SK-N-SH (cell line): ENCODE data around the gene REXO5. TPM values are rescaled to one million over a fixed set of nuclear protein-coding genes. Genes with fewer than 3 reads are reported as not detected.

Experiments
- CTCF ChIA-PET: fragments of 300-600, 350-600 bp; formaldehyde crosslinking; extraction: SDS; loops from one replicate; lab custom pipeline; 2021; lab: Yijun Ruan, JAX
- POLR2A ChIA-PET: fragments of 350-600 bp; sonication (Branson Sonifier 250); formaldehyde crosslinking; extraction: SDS; loops from one replicate; lab custom pipeline; 2020; ENCODE audit warnings: antibody characterized with exemption, inconsistent platforms; lab: Yijun Ruan, JAX
- DNase-seq: peaks from one replicate; pipeline ENCODE4 v3.0.0; 2012
- H2AFZ ChIP-seq: fragments of 200-600 bp; sonication (generic); 2 replicates; pipeline ENCODE4 v1.8.1; 2016; ENCODE audit warnings: antibody characterized with exemption, mild to moderate bottlenecking, low read depth
- H3F3A ChIP-seq: fragments of 200-600 bp; sonication (generic); replicated peaks from 2 replicates; pipeline ENCODE3; 2016; ENCODE audit warnings: antibody characterized with exemption, mild to moderate bottlenecking; ENCODE audit not compliant: insufficient read depth
- H3K27ac ChIP-seq, 2 experiments: fragments of 200-500 bp in 1 of 2; fragments of 200-600 bp in 1 of 2; sonication (Bioruptor generic) in 1 of 2; sonication (generic), shearing (Covaris generic) in 1 of 2; 2 replicates each; pipeline versions ENCODE4 v1.5.1 to v1.6.1; 2014 to 2016; ENCODE audit warnings: low read depth in 2 of 2, inconsistent platforms in 1 of 2, low read length in 1 of 2, mild to moderate bottlenecking in 1 of 2, mixed read lengths in 1 of 2
- H3K27me3 ChIP-seq: fragments of 200-600 bp; sonication (generic), shearing (Covaris generic); 2 replicates; pipeline ENCODE4 v1.6.1; 2016; ENCODE audit warnings: mixed run types; ENCODE audit not compliant: insufficient read depth
- H3K36me3 ChIP-seq, 2 experiments: fragments of 200-500 bp in 1 of 2; fragments of 200-600 bp in 1 of 2; sonication (Bioruptor generic) in 1 of 2; sonication (generic) in 1 of 2; replicated peaks in 1 of 2; 2 replicates each; pipeline versions ENCODE3 to v1.5.1; 2014 to 2016; ENCODE audit warnings: low read length in 1 of 2, mild to moderate bottlenecking in 1 of 2; ENCODE audit not compliant: insufficient read depth in 2 of 2, control insufficient read depth in 1 of 2
- H3K4me1 ChIP-seq, 2 experiments: fragments of 200-500 bp in 1 of 2; fragments of 200-600 bp in 1 of 2; sonication (Bioruptor generic) in 1 of 2; sonication (generic), shearing (Covaris generic) in 1 of 2; 2 replicates each; pipeline versions ENCODE4 v1.5.1 to v1.6.1; 2014 to 2016; ENCODE audit warnings: low read depth in 1 of 2, low read length in 1 of 2, mixed run types in 1 of 2; ENCODE audit not compliant: insufficient read depth in 2 of 2, control insufficient read depth in 1 of 2
- H3K4me2 ChIP-seq: fragments of 200-600 bp; sonication (generic), shearing (Covaris generic); 2 replicates; pipeline ENCODE4 v1.6.1; 2017; ENCODE audit warnings: mixed run types
- H3K4me3 ChIP-seq, 2 experiments: fragments of 200-500 bp in 1 of 2; fragments of 200-600 bp in 1 of 2; sonication (Bioruptor generic) in 1 of 2; sonication (generic), shearing (Covaris generic) in 1 of 2; 2 replicates each; pipeline versions ENCODE4 v1.5.1 to v1.8.1; 2014 to 2016; ENCODE audit warnings: low read depth in 2 of 2, inconsistent platforms in 1 of 2, low read length in 1 of 2, mild to moderate bottlenecking in 1 of 2, mixed read lengths in 1 of 2, moderate library complexity in 1 of 2
- H3K79me2 ChIP-seq: fragments of 200-600 bp; sonication (generic); 2 replicates; pipeline ENCODE4 v1.8.1; 2017; ENCODE audit warnings: mild to moderate bottlenecking; ENCODE audit not compliant: insufficient read depth
- H3K9ac ChIP-seq: fragments of 200-600 bp; sonication (generic); 2 replicates; pipeline ENCODE4 v1.6.1; 2017; ENCODE audit warnings: mixed run types
- H3K9me2 ChIP-seq: fragments of 200-600 bp; sonication (generic); 2 replicates; pipeline ENCODE4 v1.6.1; 2017; ENCODE audit warnings: mixed run types
- H3K9me3 ChIP-seq: fragments of 200-600 bp; sonication (generic); 2 replicates; pipeline ENCODE4 v1.6.1; 2017; ENCODE audit warnings: mixed run types, mild to moderate bottlenecking, moderate library complexity
- H4K20me1 ChIP-seq: fragments of 200-600 bp; sonication (generic); 2 replicates; pipeline ENCODE4 v1.6.1; 2017; ENCODE audit warnings: mild to moderate bottlenecking, mixed run types; ENCODE audit not compliant: insufficient read depth
- CHD2 ChIP-seq: fragments of 150-350 bp; IDR thresholded peaks from 2 replicates; pipeline ENCODE4 v1.6.1; 2018; ENCODE audit warnings: low read length; ENCODE audit not compliant: partially characterized antibody
- EZH2phosphoT487 ChIP-seq: fragments of 200-600 bp; sonication (generic); IDR thresholded peaks from 2 replicates; pipeline ENCODE4 v1.6.1; 2017; ENCODE audit warnings: low read depth, mixed run types, mild to moderate bottlenecking, antibody characterized with exemption, moderate library complexity, borderline replicate concordance
- FOSL2 ChIP-seq: IDR thresholded peaks from 2 replicates; pipeline ENCODE4 v1.4.0; 2012; ENCODE audit warnings: low read depth, mild to moderate bottlenecking, moderate library complexity, borderline replicate concordance
- FOXM1 ChIP-seq: IDR thresholded peaks from 2 replicates; pipeline ENCODE4 v1.4.0; 2012; ENCODE audit warnings: low read depth, mild to moderate bottlenecking
- JUND ChIP-seq: IDR thresholded peaks from 2 replicates; pipeline ENCODE4 v1.4.0; 2012
- MEF2A ChIP-seq: IDR thresholded peaks from 2 replicates; pipeline ENCODE4 v1.4.0; 2012; ENCODE audit warnings: low read depth, borderline replicate concordance
- MXI1 ChIP-seq: IDR thresholded peaks from 2 replicates; pipeline ENCODE4 v1.6.1; 2012; ENCODE audit warnings: mild to moderate bottlenecking, low read depth, low read length, improper control_type of control experiment
- RAD21 ChIP-seq: IDR thresholded peaks from 2 replicates; pipeline ENCODE4 v1.6.1; 2012; ENCODE audit warnings: mild to moderate bottlenecking, low read length
- RCOR1 ChIP-seq: fragments of 150-350 bp; IDR thresholded peaks from 2 replicates; pipeline ENCODE4 v1.6.1; 2017; ENCODE audit warnings: antibody characterized with exemption, low read length
- RFX5 ChIP-seq: IDR thresholded peaks from 2 replicates; pipeline ENCODE4 v1.6.1; 2012; ENCODE audit warnings: mild to moderate bottlenecking, improper control_type of control experiment, low read length
- YY1 ChIP-seq: IDR thresholded peaks from 2 replicates; pipeline ENCODE4 v1.4.0; 2012; ENCODE audit warnings: low read depth, mild to moderate bottlenecking
- WGBS: methylation state at CpG from one replicate; pipeline ENCODE4 v1.1.6; 2017; ENCODE audit warnings: low lambda C conversion rate; 5-methylcytosine and 5-hydroxymethylcytosine counted together
- polyA plus RNA-seq, 3 experiments: library from polyadenylated mRNA; depleted of rRNA; stranded (reverse); fragments of >200 nt; gene quantifications; 2 replicates each; pipeline ENCODE4 v1.2.3, GENCODE V29; 2012
- TF ChIP-seq, protein P1 (sequence below): IDR thresholded peaks from 2 replicates; pipeline ENCODE4 v1.4.0; 2012; ENCODE audit warnings: low read depth, borderline replicate concordance
- TF ChIP-seq, protein P2 (sequence below): IDR thresholded peaks from 2 replicates; pipeline ENCODE4 v1.4.0; 2012; ENCODE audit warnings: low read depth
- TF ChIP-seq, protein P3 (sequence below): IDR thresholded peaks from 2 replicates; pipeline ENCODE4 v1.4.0; 2012; ENCODE audit warnings: low read depth, borderline replicate concordance
- TF ChIP-seq, protein P4 (sequence below): fragments of 150-350 bp; IDR thresholded peaks from 2 replicates; pipeline ENCODE4 v1.6.1; 2016; ENCODE audit warnings: mild to moderate bottlenecking, low read depth, low read length
- TF ChIP-seq, protein P5 (sequence below): fragments of 150-350 bp; IDR thresholded peaks from 2 replicates; pipeline ENCODE4 v1.6.1; 2017; ENCODE audit warnings: antibody characterized with exemption, low read length, low read depth, borderline replicate concordance

The REXO5 gene
- polyA plus RNA-seq, 1 of the 3 experiments (the other 2 are of a cell fraction), result 3.8 TPM

DNA sequence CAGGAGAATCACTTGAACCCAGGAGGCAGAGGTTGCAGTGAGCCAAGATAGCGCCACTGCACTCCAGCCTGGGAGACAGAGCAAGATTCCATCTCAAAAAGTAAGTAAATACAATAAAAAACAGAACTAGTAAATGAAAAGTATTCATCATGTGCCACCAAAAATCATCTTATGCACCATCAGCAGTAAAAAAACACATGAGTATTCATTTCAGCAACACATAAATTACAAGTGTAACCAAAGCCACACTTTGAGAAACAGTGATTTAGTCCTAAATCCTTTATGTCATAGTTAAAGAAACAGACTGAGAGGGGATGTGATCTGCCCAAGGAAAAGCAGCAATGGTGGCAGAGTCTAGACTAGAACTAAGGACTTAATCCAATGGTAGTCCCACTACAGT is 80.9 kb downstream of the REXO5 start:
- Histone ChIP-seq H3K9ac (no peak overlapping the region), H3K9me2 (no peaks in the 10 kb centered on the region), H3K79me2 (peaks cover 96% of the 10 kb centered on the region), H3K4me3 (no peak overlapping the region), H2AFZ (no peak overlapping the region), H3K36me3 (peaks cover 0 to 2% of the 10 kb centered on the region in 2 experiments), H4K20me1 (no peaks in the 10 kb centered on the region), H3F3A (peaks cover 6% of the 10 kb centered on the region), H3K4me2 (no peak overlapping the region), H3K9me3 (no peaks in the 10 kb centered on the region), H3K27ac (no peak overlapping the region), H3K4me1 (peaks cover 0 to 3% of the 10 kb centered on the region in 2 experiments; a peak in 1 of 4 replicates), H3K27me3 (no peaks in the 10 kb centered on the region)
- ChIA-PET POLR2A (no interaction called here), CTCF (interaction anchor here (1.0 to 1.7 kb wide), 2 partner anchors 37 to 38 kb away, joined by 4 read pairs; no protein-coding TSS in a partner anchor)
- DNase-seq, result no peak
- TF ChIP-seq RFX5 (no peak), FOXM1 (no peak), FOSL2 (no peak)
- 95% methylated on average over 1 of the region's 1 CpG for WGBS

DNA sequence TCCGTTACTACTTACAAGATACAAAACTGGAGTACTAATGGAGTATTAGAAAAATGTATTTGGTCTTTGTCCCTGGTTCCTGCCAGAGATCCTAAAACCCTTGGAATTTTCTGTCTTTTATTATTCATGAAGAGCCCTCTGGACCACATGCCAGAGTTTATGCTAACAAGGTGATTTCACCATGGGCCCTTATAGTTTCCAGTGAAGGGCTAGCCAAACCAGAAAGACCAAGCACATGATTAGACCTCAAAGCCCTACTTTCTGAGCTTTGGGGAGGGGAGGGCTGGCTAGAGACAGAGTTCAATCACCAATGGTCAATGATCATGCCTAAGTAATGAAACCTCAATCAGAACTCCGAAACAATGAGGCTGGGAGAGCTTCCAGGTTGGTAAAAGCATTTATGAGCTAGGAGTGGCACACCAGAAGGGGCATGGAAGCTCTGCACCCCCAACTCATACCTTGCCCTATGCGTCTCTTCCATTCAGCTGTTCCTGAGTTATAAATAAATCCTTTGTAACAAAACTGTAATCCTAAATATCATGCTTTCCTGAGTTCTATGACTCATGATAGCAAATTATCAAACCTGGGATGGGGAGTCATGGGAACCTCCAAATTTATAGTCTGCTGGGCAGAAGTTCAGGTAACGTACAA is 83.4 kb downstream of the REXO5 start:
- TF ChIP-seq JUND, result no peak
- Histone ChIP-seq H2AFZ (no peak overlapping the region), H3K9me2 (no peaks in the 10 kb centered on the region), H3K36me3 (peaks cover 6 to 8% of the 10 kb centered on the region in 2 experiments), H4K20me1 (peaks cover 8% of the 10 kb centered on the region), H3K4me2 (no peak overlapping the region), H3K4me1 (no peaks in the 10 kb centered on the region; a peak in 1 of 4 replicates), H3F3A (no peaks in the 10 kb centered on the region), H3K9ac (no peak overlapping the region), H3K79me2 (peaks cover 98% of the 10 kb centered on the region), H3K9me3 (no peaks in the 10 kb centered on the region), H3K4me3 (no peak overlapping the region), H3K27ac (no peak overlapping the region), H3K27me3 (no peaks in the 10 kb centered on the region)
- ChIA-PET POLR2A (no interaction called here), CTCF (interaction anchor here (0.8 kb wide), 1 partner anchor 15 kb away, joined by 3 read pairs; no protein-coding TSS in a partner anchor)
- WGBS, result 95% methylated on average over 4 of the region's 4 CpGs
- no peak for DNase-seq

DNA sequence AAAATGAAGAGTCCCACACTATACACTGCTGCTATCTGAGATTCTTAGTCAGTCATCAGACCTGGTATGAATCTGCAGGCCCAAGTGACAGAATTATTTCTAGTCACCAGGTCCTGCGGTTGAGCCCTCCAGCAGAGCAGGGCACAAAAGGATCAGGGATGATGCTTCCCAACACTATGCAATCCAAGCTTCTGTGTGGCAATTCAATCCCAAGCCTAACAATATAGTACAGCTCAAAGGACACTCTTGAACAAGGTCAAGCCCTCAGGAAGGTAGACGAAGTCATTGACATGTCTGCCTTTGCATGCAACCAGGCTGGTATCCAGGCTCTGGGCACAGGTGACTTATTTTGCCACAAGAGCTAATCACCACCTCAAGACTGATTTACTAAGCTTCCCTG is 88.1 kb downstream of the REXO5 start:
- Histone ChIP-seq H3K9me3 (no peaks in the 10 kb centered on the region), H3F3A (no peaks in the 10 kb centered on the region), H3K4me1 (peaks cover 0 to 5% of the 10 kb centered on the region in 2 experiments; a peak in 3 of 4 replicates), H3K9me2 (no peaks in the 10 kb centered on the region), H3K9ac (no peak overlapping the region), H3K79me2 (peaks cover 100% of the 10 kb centered on the region), H3K27me3 (no peaks in the 10 kb centered on the region), H3K27ac (no peak overlapping the region), H4K20me1 (peaks cover 15% of the 10 kb centered on the region), H3K4me3 (no peak overlapping the region), H3K36me3 (peaks cover 12 to 30% of the 10 kb centered on the region in 2 experiments), H2AFZ (no peak overlapping the region), H3K4me2 (no peak overlapping the region)
- ChIA-PET POLR2A (no interaction called here), CTCF (no interaction called here)
- DNase-seq, result no peak
- WGBS, result 77% methylated on average over 2 of the region's 2 CpGs
- TF ChIP-seq MXI1, result no peak
- TF ChIP-seq, protein P1, sequence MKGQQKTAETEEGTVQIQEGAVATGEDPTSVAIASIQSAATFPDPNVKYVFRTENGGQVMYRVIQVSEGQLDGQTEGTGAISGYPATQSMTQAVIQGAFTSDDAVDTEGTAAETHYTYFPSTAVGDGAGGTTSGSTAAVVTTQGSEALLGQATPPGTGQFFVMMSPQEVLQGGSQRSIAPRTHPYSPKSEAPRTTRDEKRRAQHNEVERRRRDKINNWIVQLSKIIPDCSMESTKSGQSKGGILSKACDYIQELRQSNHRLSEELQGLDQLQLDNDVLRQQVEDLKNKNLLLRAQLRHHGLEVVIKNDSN, result no peak
- TF ChIP-seq CHD2, result no peak
- no peak for TF ChIP-seq MEF2A
- TF ChIP-seq YY1, result no peak
- TF ChIP-seq, protein P2, sequence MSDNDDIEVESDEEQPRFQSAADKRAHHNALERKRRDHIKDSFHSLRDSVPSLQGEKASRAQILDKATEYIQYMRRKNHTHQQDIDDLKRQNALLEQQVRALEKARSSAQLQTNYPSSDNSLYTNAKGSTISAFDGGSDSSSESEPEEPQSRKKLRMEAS, result no peak
- TF ChIP-seq RFX5, result no peak
- TF ChIP-seq, protein P3, sequence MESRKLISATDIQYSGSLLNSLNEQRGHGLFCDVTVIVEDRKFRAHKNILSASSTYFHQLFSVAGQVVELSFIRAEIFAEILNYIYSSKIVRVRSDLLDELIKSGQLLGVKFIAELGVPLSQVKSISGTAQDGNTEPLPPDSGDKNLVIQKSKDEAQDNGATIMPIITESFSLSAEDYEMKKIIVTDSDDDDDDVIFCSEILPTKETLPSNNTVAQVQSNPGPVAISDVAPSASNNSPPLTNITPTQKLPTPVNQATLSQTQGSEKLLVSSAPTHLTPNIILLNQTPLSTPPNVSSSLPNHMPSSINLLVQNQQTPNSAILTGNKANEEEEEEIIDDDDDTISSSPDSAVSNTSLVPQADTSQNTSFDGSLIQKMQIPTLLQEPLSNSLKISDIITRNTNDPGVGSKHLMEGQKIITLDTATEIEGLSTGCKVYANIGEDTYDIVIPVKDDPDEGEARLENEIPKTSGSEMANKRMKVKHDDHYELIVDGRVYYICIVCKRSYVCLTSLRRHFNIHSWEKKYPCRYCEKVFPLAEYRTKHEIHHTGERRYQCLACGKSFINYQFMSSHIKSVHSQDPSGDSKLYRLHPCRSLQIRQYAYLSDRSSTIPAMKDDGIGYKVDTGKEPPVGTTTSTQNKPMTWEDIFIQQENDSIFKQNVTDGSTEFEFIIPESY, result no peak
- TF ChIP-seq FOSL2, result no peak
- TF ChIP-seq RAD21, result no peak
- TF ChIP-seq, protein P4, sequence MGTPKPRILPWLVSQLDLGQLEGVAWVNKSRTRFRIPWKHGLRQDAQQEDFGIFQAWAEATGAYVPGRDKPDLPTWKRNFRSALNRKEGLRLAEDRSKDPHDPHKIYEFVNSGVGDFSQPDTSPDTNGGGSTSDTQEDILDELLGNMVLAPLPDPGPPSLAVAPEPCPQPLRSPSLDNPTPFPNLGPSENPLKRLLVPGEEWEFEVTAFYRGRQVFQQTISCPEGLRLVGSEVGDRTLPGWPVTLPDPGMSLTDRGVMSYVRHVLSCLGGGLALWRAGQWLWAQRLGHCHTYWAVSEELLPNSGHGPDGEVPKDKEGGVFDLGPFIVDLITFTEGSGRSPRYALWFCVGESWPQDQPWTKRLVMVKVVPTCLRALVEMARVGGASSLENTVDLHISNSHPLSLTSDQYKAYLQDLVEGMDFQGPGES, result no peak
- no peak for TF ChIP-seq EZH2phosphoT487
- TF ChIP-seq RCOR1, result no peak
- TF ChIP-seq, protein P5, sequence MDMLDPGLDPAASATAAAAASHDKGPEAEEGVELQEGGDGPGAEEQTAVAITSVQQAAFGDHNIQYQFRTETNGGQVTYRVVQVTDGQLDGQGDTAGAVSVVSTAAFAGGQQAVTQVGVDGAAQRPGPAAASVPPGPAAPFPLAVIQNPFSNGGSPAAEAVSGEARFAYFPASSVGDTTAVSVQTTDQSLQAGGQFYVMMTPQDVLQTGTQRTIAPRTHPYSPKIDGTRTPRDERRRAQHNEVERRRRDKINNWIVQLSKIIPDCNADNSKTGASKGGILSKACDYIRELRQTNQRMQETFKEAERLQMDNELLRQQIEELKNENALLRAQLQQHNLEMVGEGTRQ, result no peak
